H1 (cell line): Measurements from ENCODE around the gene FSIP1.

Experiments used
- ASH2L ChIP-seq: fragments of 200-600, 300-600 bp; sonication (generic); IDR thresholded peaks from one replicate; pipeline ENCODE4 v1.7.1; 2017; ENCODE audit warnings: low read length
- CHD1 ChIP-seq: IDR thresholded peaks from 2 replicates; pipeline ENCODE4 v1.6.1; 2012; ENCODE audit warnings: low read depth, low read length, improper control_type of control experiment
- CTCF ChIP-seq, 3 experiments: IDR thresholded peaks; 1 replicate in 2 of 3; 2 replicates in 1 of 3; pipeline versions ENCODE4 v1.5.1 to v1.6.1; 2011; ENCODE audit warnings: low read length in 3 of 3, mild to moderate bottlenecking in 3 of 3, inconsistent platforms in 2 of 3, low read depth in 1 of 3, moderate library complexity in 1 of 3; ENCODE audit not compliant: insufficient read depth in 1 of 3; ENCODE audit errors: control extremely low read depth in 1 of 3
- HDAC2 ChIP-seq, 2 experiments: fragments of 300-600 bp in 1 of 2; sonication (generic) in 1 of 2; IDR thresholded peaks; 2 replicates each; pipeline ENCODE4 v1.6.1; 2011 to 2012; ENCODE audit warnings: low read depth in 2 of 2, low read length in 2 of 2, mild to moderate bottlenecking in 2 of 2, moderate library complexity in 2 of 2, borderline replicate concordance in 1 of 2, inconsistent platforms in 1 of 2
- HDAC6 ChIP-seq: IDR thresholded peaks from one replicate; pipeline ENCODE4 v1.7.1; 2012; ENCODE audit warnings: low read depth, mild to moderate bottlenecking, inconsistent platforms, low read length, moderate library complexity
- JUND ChIP-seq: IDR thresholded peaks from 2 replicates; pipeline ENCODE4 v1.6.1; 2011; ENCODE audit warnings: mild to moderate bottlenecking, improper control_type of control experiment, low read length
- MAX ChIP-seq: IDR thresholded peaks from 2 replicates; pipeline ENCODE4 v1.6.1; 2012; ENCODE audit warnings: inconsistent platforms
- POLR2A ChIP-seq, 2 experiments: IDR thresholded peaks; 1 replicate in 1 of 2; 2 replicates in 1 of 2; pipeline ENCODE4 v1.6.1; 2011; ENCODE audit warnings: low read depth in 2 of 2, low read length in 2 of 2, mild to moderate bottlenecking in 2 of 2; ENCODE audit errors: control extremely low read depth in 1 of 2
- POLR2AphosphoS5 ChIP-seq: IDR thresholded peaks from 2 replicates; pipeline ENCODE4 v1.6.1; 2011; ENCODE audit warnings: low read depth, low read length
- TAF1 ChIP-seq: IDR thresholded peaks from 2 replicates; pipeline ENCODE4 v1.6.1; 2011; ENCODE audit warnings: mild to moderate bottlenecking, low read depth, low read length
- YY1 ChIP-seq: IDR thresholded peaks from 2 replicates; pipeline ENCODE4 v1.6.1; 2011; ENCODE audit warnings: low read depth, mild to moderate bottlenecking, low read length

- TF ChIP-seq CTCF (IDR thresholded peaks at IDR 0.05; ENCODE audit: control extremely low read depth in 1 of 3, insufficient read depth in 1 of 3, low read depth in 1 of 3, low read length in 3 of 3) (no peak), MAX (no peak), HDAC6 (no peak), HDAC2 (IDR thresholded peaks at IDR 0.05; ENCODE audit: borderline replicate concordance in 1 of 2, low read depth in 2 of 2, low read length in 2 of 2) (no peak), JUND (no peak), POLR2A (IDR thresholded peaks at IDR 0.05; ENCODE audit: control extremely low read depth in 1 of 2, low read depth in 2 of 2, low read length in 2 of 2) (no peak), TAF1 (no peak), YY1 (no peak), ASH2L (no peak), POLR2AphosphoS5 (no peak), CHD1 (no peak)
Observed at GRCh38 chr15:39657181-39657580, 125.5 kb downstream of the FSIP1 start.
